Measurements from ENCODE around the gene NGEF. TPM values are rescaled to one million over a fixed set of nuclear protein-coding genes. Genes with fewer than 3 reads are reported as not detected.

NGEF gene
- total and polyA plus RNA-seq, 3 experiments from 2014 or later: 0.38 TPM; not detected in 2

GRCh38 chr2:233006648-233007047 is 6.4 kb downstream of the NGEF start:
- no peak overlapping the region for H3K27ac Mint-ChIP-seq
- H3K27me3 ChIP-seq (ENCODE audit: insufficient read depth, low read length, poor library complexity, severe bottlenecking): no peaks in the 10 kb centered on the region
- H3K4me1 Mint-ChIP-seq: no peaks in the 10 kb centered on the region
- CTCF ChIA-PET: interaction anchor here (1.4 kb wide), 2 partner anchors 22 to 244 kb away, joined by 3 to 4 read pairs; no protein-coding TSS in a partner anchor
- no peak overlapping the region for H3K4me3 ChIP-seq (ENCODE audit: low read length)
- no peaks in the 10 kb centered on the region for H3K9me3 ChIP-seq (ENCODE audit: low read length)
- POLR2A ChIA-PET: no interaction called here
- no peak overlapping the region for H3K4me3 Mint-ChIP-seq
- no peak for DNase-seq
- no peaks in the 10 kb centered on the region for H3K9me3 Mint-ChIP-seq
- no peaks in the 10 kb centered on the region for H3K4me1 ChIP-seq (ENCODE audit: insufficient read depth, low read length)
- H3K27me3 Mint-ChIP-seq: peaks cover 1 to 6% of the 10 kb centered on the region in 2 donors
- H3K27ac ChIP-seq (ENCODE audit: low read depth, low read length): no peak overlapping the region
- H3K36me3 Mint-ChIP-seq: no peaks in the 10 kb centered on the region
- H3K36me3 ChIP-seq (ENCODE audit: insufficient read depth, low read length): no peaks in the 10 kb centered on the region

GRCh38 chr2:233005096-233005495 is 8.0 kb downstream of the NGEF start:
- peak overlapping the region in 1 of 8 donors; percentile 80 for H3K27ac Mint-ChIP-seq
- no peaks in the 10 kb centered on the region for H3K27me3 ChIP-seq (ENCODE audit: insufficient read depth, low read length, poor library complexity, severe bottlenecking)
- no peaks in the 10 kb centered on the region for H3K36me3 Mint-ChIP-seq
- H3K4me3 Mint-ChIP-seq: no peak overlapping the region
- H3K4me1 Mint-ChIP-seq: no peaks in the 10 kb centered on the region
- no peaks in the 10 kb centered on the region for H3K9me3 ChIP-seq (ENCODE audit: low read length)
- no peak for DNase-seq
- CTCF ChIA-PET: no interaction called here
- H3K36me3 ChIP-seq (ENCODE audit: insufficient read depth, low read length): no peaks in the 10 kb centered on the region
- no peak overlapping the region for H3K4me3 ChIP-seq (ENCODE audit: low read length)
- H3K4me1 ChIP-seq (ENCODE audit: insufficient read depth, low read length): no peaks in the 10 kb centered on the region
- POLR2A ChIA-PET: no interaction called here
- peaks cover 1 to 6% of the 10 kb centered on the region in 2 donors for H3K27me3 Mint-ChIP-seq
- no peak overlapping the region for H3K27ac ChIP-seq (ENCODE audit: low read depth, low read length)
- H3K9me3 Mint-ChIP-seq: no peaks in the 10 kb centered on the region

GRCh38 chr2:233003658-233004555 is 9.1 kb downstream of the NGEF start:
- Mint-ChIP-seq H3K27me3 (peaks cover 2 to 13% of the 10 kb centered on the region in 2 donors), H3K4me1 (no peaks in the 10 kb centered on the region), H3K36me3 (no peaks in the 10 kb centered on the region), H3K27ac (no peak overlapping the region), H3K4me3 (no peak overlapping the region), H3K9me3 (no peaks in the 10 kb centered on the region)
- Histone ChIP-seq H3K27ac (ENCODE audit: low read depth, low read length) (no peak overlapping the region), H3K27me3 (ENCODE audit: insufficient read depth, low read length, poor library complexity, severe bottlenecking) (no peaks in the 10 kb centered on the region), H3K9me3 (ENCODE audit: low read length) (no peaks in the 10 kb centered on the region), H3K36me3 (ENCODE audit: insufficient read depth, low read length) (no peaks in the 10 kb centered on the region), H3K4me3 (ENCODE audit: low read length) (no peak overlapping the region), H3K4me1 (ENCODE audit: insufficient read depth, low read length) (no peaks in the 10 kb centered on the region)
- ChIA-PET CTCF (no interaction called here), POLR2A (no interaction called here)
- no peak for DNase-seq

- H3K9me3 ChIP-seq (ENCODE audit: low read length): no peaks in the 10 kb centered on the region
- ChIA-PET CTCF (no interaction called here), POLR2A (no interaction called here)
- Mint-ChIP-seq H3K36me3 (no peaks in the 10 kb centered on the region), H3K4me3 (no peak overlapping the region), H3K27ac (no peak overlapping the region), H3K27me3 (peaks cover 2 to 13% of the 10 kb centered on the region in 2 donors), H3K4me1 (no peaks in the 10 kb centered on the region), H3K9me3 (no peaks in the 10 kb centered on the region)
- H3K27me3 ChIP-seq (ENCODE audit: insufficient read depth, low read length, poor library complexity, severe bottlenecking): no peaks in the 10 kb centered on the region
- H3K4me3 ChIP-seq (ENCODE audit: low read length): no peak overlapping the region
- no peaks in the 10 kb centered on the region for H3K4me1 ChIP-seq (ENCODE audit: insufficient read depth, low read length)
- no peaks in the 10 kb centered on the region for H3K36me3 ChIP-seq (ENCODE audit: insufficient read depth, low read length)
- H3K27ac ChIP-seq (ENCODE audit: low read depth, low read length): no peak overlapping the region
- DNase-seq: no peak
Measured at GRCh38 chr2:233002829-233003657, 10.0 kb downstream of the NGEF start.

- H3K4me3 ChIP-seq (ENCODE audit: low read length): no peak overlapping the region
- ChIA-PET CTCF (no interaction called here), POLR2A (no interaction called here)
- no peak overlapping the region for H3K27ac ChIP-seq (ENCODE audit: low read depth, low read length)
- no peaks in the 10 kb centered on the region for H3K27me3 ChIP-seq (ENCODE audit: insufficient read depth, low read length, poor library complexity, severe bottlenecking)
- H3K4me1 ChIP-seq (ENCODE audit: insufficient read depth, low read length): no peaks in the 10 kb centered on the region
- Mint-ChIP-seq H3K27me3 (peaks cover 2 to 13% of the 10 kb centered on the region in 2 donors), H3K36me3 (no peaks in the 10 kb centered on the region), H3K27ac (no peak overlapping the region), H3K9me3 (no peaks in the 10 kb centered on the region), H3K4me3 (no peak overlapping the region), H3K4me1 (no peaks in the 10 kb centered on the region)
- H3K36me3 ChIP-seq (ENCODE audit: insufficient read depth, low read length): no peaks in the 10 kb centered on the region
- no peaks in the 10 kb centered on the region for H3K9me3 ChIP-seq (ENCODE audit: low read length)
- DNase-seq: no peak
Measured at GRCh38 chr2:233000886-233001750, 11.9 kb downstream of the NGEF start.

GRCh38 chr2:232999354-232999753 is 13.7 kb downstream of the NGEF start:
- H3K27me3 Mint-ChIP-seq: peaks cover 2 to 10% of the 10 kb centered on the region in 2 donors
- ChIA-PET POLR2A (no interaction called here), CTCF (no interaction called here)
- no peak overlapping the region for H3K4me3 ChIP-seq (ENCODE audit: low read length)
- H3K4me3 Mint-ChIP-seq: no peak overlapping the region
- H3K4me1 Mint-ChIP-seq: no peaks in the 10 kb centered on the region
- no peaks in the 10 kb centered on the region for H3K36me3 Mint-ChIP-seq
- H3K4me1 ChIP-seq (ENCODE audit: insufficient read depth, low read length): no peaks in the 10 kb centered on the region
- no peak for DNase-seq
- H3K27me3 ChIP-seq (ENCODE audit: insufficient read depth, low read length, poor library complexity, severe bottlenecking): no peaks in the 10 kb centered on the region
- H3K27ac Mint-ChIP-seq: peak overlapping the region in 1 of 8 donors; percentile 51
- no peaks in the 10 kb centered on the region for H3K9me3 ChIP-seq (ENCODE audit: low read length)
- H3K27ac ChIP-seq (ENCODE audit: low read depth, low read length): no peak overlapping the region
- no peaks in the 10 kb centered on the region for H3K36me3 ChIP-seq (ENCODE audit: insufficient read depth, low read length)
- H3K9me3 Mint-ChIP-seq: no peaks in the 10 kb centered on the region

- Histone ChIP-seq H3K36me3 (ENCODE audit: insufficient read depth, low read length) (no peaks in the 10 kb centered on the region), H3K27me3 (ENCODE audit: insufficient read depth, low read length, poor library complexity, severe bottlenecking) (no peaks in the 10 kb centered on the region), H3K9me3 (ENCODE audit: low read length) (no peaks in the 10 kb centered on the region), H3K27ac (ENCODE audit: low read depth, low read length) (no peak overlapping the region), H3K4me1 (ENCODE audit: insufficient read depth, low read length) (no peaks in the 10 kb centered on the region), H3K4me3 (ENCODE audit: low read length) (no peak overlapping the region)
- ChIA-PET POLR2A (no interaction called here), CTCF (no interaction called here)
- H3K4me3 Mint-ChIP-seq: no peak overlapping the region
- H3K9me3 Mint-ChIP-seq: no peaks in the 10 kb centered on the region
- H3K36me3 Mint-ChIP-seq: no peaks in the 10 kb centered on the region
- H3K27me3 Mint-ChIP-seq: peaks cover 2 to 10% of the 10 kb centered on the region in 2 donors
- no peak overlapping the region for H3K27ac Mint-ChIP-seq
- H3K4me1 Mint-ChIP-seq: no peaks in the 10 kb centered on the region
- no peak for DNase-seq
Measured at GRCh38 chr2:232998666-232998985, 14.4 kb downstream of the NGEF start.

Data from CD8-positive, alpha-beta memory T cell (primary cell).